Activated CD8-positive, alpha-beta memory T cell treated with anti-CD3 and anti-CD28 coated beads, Interleukin-2, amount 50 U/mL, for 48 hours (primary cell): Measurements from ENCODE around the gene MED9.

Experiments used
- DNase-seq: peaks from one replicate; pipeline ENCODE4 v3.0.0-alpha.2; 2020

MED9 gene

GRCh38 chr17:17540278-17540906, 63.6 kb downstream of the MED9 start:
- no peak for DNase-seq

- DNase-seq, result no peak
Observed at GRCh38 chr17:17540935-17541639, 64.3 kb downstream of the MED9 start.

GRCh38 chr17:17541640-17542001, 64.8 kb downstream of the MED9 start:
- DNase-seq, result no peak
